ENCODE results near the gene UCN. TPM values are rescaled to one million over a fixed set of nuclear protein-coding genes. Genes with fewer than 3 reads are reported as not detected.
A peak's percentile ranks its signal among the peaks of the same experiment; 100 is the strongest.

The UCN gene
- total RNA-seq, 4 donors from 2014 or later: 2.3 to 5.2 TPM; not detected in 2

DNA sequence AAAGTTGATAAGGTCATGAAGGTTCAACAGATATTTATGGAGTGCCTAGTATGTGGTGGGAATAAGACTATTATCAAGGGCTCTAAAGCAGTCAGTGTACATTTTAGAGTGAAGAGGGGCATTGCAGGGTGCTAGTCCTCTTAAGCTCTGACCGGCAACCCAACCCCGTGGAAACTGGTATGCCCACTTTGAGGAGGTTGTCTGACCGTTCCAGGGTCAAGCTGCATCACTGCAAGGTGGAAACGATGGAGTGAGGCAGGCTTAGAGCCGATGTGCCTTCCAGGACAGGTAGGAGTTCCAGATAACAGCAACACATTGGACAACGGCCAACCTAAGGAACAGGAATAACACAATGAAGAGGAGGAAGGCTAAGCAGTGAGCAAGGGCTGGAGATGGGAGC, 1.4 kb upstream of the UCN start:
- Histone ChIP-seq H3K36me3 (peaks cover 0 to 7% (median 0%) of the 10 kb centered on the region in 3 donors), H3K9me3 (no peaks in the 10 kb centered on the region), H3K4me1 (peaks cover 0 to 26% (median 9%) of the 10 kb centered on the region in 4 donors), H3K27ac (no peak overlapping the region), H3K27me3 (peaks cover 0 to 25% of the 10 kb centered on the region in 2 donors), H3K4me3 (no peak overlapping the region)
- TF ChIP-seq POLR2A (IDR thresholded peaks at IDR 0.05): no peak
- DNase-seq: no peak

DNA sequence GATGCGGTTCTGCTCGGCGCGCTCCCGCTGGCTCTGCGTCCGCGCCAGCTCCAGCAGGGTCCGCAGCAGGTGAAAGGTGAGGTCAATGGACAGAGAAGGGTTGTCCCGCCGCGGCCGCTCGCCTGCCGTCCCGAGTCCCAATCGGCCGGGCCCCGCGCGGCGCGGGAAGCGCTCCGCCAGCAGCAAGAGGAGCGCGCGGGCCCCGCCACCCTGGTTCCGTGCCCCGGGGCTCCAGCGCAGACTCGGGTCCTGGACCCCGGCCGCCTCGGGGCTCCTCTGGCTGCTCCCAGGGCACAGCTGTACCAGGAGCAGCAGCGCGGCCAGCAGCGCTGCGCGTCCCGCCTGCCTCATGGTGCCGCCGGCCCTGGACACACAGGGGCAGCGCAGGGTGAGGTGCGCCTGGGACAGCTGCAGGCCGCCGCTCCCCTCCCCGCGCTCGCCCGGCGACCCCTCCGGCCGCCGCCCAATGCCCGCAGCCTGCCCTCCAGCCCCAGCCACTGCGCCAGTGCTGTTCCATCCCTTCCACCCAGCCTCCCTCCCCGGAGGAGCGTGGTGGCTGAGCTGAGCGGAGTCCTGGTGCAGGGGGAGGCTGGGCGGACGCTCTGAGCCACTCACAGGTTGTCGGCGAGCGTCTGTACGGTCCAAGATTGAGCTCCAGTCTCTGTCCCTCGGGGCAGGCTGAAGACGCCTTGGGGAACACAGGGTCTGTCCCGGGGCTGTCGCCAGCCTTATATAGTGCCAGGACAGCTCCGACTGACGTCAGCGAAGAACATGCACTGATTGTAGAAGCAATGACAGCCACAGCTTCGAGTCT, 493 bp downstream of the UCN start:
- Histone ChIP-seq H3K27ac (no peak overlapping the region), H3K27me3 (peaks cover 0 to 25% of the 10 kb centered on the region in 2 donors), H3K36me3 (peaks cover 0 to 7% (median 0%) of the 10 kb centered on the region in 3 donors), H3K4me3 (no peak overlapping the region), H3K9me3 (no peaks in the 10 kb centered on the region), H3K4me1 (peaks cover 0 to 26% (median 9%) of the 10 kb centered on the region in 4 donors)
- no peak for DNase-seq
- TF ChIP-seq POLR2A (IDR thresholded peaks at IDR 0.05): no peak
- TF ChIP-seq, protein P1, sequence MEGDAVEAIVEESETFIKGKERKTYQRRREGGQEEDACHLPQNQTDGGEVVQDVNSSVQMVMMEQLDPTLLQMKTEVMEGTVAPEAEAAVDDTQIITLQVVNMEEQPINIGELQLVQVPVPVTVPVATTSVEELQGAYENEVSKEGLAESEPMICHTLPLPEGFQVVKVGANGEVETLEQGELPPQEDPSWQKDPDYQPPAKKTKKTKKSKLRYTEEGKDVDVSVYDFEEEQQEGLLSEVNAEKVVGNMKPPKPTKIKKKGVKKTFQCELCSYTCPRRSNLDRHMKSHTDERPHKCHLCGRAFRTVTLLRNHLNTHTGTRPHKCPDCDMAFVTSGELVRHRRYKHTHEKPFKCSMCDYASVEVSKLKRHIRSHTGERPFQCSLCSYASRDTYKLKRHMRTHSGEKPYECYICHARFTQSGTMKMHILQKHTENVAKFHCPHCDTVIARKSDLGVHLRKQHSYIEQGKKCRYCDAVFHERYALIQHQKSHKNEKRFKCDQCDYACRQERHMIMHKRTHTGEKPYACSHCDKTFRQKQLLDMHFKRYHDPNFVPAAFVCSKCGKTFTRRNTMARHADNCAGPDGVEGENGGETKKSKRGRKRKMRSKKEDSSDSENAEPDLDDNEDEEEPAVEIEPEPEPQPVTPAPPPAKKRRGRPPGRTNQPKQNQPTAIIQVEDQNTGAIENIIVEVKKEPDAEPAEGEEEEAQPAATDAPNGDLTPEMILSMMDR (IDR thresholded peaks at IDR 0.05): no peak

DNA sequence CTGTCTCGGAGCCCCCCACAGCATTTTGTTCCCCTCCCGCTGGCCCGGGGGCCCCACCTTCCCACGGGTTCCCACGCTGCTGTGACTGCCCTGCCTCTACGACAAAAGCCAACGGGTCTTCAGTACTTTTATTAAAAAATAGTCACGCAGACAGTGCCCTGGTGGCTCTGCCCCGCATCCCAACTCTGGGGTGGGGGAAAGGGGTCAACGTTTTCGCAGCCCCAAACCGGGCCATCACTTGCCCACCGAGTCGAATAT, 1.0 kb downstream of the UCN start:
- Histone ChIP-seq H3K9me3 (no peaks in the 10 kb centered on the region), H3K36me3 (peaks cover 0 to 7% (median 0%) of the 10 kb centered on the region in 3 donors), H3K4me1 (peaks cover 0 to 26% (median 9%) of the 10 kb centered on the region in 4 donors), H3K27me3 (peaks cover 0 to 25% of the 10 kb centered on the region in 2 donors), H3K4me3 (no peak overlapping the region), H3K27ac (no peak overlapping the region)
- DNase-seq: no peak
- TF ChIP-seq, protein P1 (IDR thresholded peaks at IDR 0.05): no peak
- TF ChIP-seq POLR2A (IDR thresholded peaks at IDR 0.05): no peak

DNA sequence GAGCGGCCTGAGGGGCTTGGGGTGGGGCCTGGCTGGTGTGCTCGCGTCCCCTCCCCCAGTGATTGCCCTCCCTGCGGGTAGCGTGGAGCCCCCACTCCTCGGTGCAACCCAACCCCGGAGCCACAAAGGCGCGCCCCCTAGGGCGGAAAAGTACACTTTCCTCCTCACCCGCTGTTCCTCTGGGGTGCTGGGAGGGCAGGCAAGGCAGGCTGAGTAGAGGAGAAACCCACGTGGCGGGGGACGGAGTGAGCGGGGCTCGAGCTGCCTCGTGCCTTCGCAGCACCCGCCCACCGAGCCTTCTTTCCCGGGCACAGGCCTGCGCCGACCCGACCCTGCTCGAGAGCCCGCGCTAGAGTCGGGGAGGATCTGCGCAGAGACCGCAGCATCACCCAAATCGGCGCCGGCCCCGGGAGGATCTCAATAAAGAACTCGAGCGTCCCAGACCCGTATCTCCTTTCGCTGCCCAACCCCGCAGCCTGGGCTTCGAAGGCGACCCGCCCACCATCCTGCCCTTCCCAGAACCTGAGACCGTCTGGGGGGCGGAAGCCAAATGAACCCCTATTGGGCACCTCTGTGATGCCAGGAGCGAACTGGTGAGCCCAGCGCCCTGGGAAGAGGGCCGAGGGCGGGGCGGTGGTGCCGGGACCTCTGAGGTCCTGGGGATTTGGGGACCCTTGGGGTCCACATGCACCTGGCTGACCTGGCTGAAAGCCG, 1.5 kb downstream of the UCN start:
- peaks cover 0 to 7% (median 0%) of the 10 kb centered on the region in 3 donors for H3K36me3 ChIP-seq
- DNase-seq: no peak
- H3K9me3 ChIP-seq: no peaks in the 10 kb centered on the region
- no peak overlapping the region for H3K27ac ChIP-seq
- H3K4me3 ChIP-seq: peak overlapping the region in 3 of 4 donors; percentile 5 to 25 (median 20)
- peaks cover 0 to 25% of the 10 kb centered on the region in 2 donors for H3K27me3 ChIP-seq
- no peak for TF ChIP-seq POLR2A (IDR thresholded peaks at IDR 0.05)
- TF ChIP-seq, protein P1 (IDR thresholded peaks at IDR 0.05): no peak
- peaks cover 0 to 26% (median 9%) of the 10 kb centered on the region in 4 donors for H3K4me1 ChIP-seq

DNA sequence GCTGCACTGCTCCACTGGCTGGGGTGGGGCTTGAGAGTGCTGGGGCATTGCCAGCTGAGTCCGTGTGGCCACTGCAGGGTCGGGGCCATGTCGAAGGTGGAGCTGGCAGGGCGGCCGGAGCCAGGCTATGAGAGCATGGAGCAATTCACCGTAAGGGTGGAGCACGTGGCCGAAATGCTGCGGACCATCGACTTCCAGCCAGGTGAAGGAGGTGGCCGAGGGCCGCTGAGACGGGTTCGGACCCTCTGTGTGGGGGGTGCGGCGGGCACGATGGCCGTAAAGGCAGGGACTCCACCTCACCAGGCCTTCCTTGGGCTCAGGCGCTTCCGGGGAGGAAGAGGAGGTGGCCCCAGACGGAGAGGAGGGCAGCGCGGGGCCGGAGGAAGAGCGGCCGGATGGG, 2.1 kb downstream of the UCN start:
- H3K27me3 ChIP-seq: peaks cover 0 to 25% of the 10 kb centered on the region in 2 donors
- H3K27ac ChIP-seq: no peak overlapping the region
- TF ChIP-seq, protein P1 (IDR thresholded peaks at IDR 0.05): no peak
- no peak for TF ChIP-seq POLR2A (IDR thresholded peaks at IDR 0.05)
- H3K4me3 ChIP-seq: peak overlapping the region in 2 of 4 donors; percentile 5 to 25
- H3K36me3 ChIP-seq: peaks cover 0 to 7% (median 0%) of the 10 kb centered on the region in 3 donors
- H3K4me1 ChIP-seq: peaks cover 0 to 26% (median 9%) of the 10 kb centered on the region in 4 donors
- no peaks in the 10 kb centered on the region for H3K9me3 ChIP-seq
- no peak for DNase-seq

DNA sequence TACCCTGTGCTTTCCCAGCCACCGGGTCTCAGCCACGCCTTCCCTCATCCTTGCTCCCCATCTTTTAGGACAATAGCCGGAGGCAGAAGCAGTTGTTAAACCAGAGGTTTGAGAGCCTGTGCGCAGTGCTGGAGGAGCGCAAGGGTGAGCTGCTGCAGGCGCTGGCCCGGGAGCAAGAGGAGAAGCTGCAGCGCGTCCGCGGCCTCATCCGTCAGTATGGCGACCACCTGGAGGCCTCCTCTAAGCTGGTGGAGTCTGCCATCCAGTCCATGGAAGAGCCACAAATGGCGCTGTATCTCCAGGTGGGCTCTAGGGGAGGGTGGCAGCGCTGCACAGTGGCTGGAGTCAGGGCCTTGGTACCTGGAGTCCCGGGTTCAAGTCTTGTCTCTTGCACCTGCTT, 2.7 kb downstream of the UCN start:
- H3K4me3 ChIP-seq: no peak overlapping the region
- H3K9me3 ChIP-seq: no peaks in the 10 kb centered on the region
- H3K27me3 ChIP-seq: peaks cover 0 to 25% of the 10 kb centered on the region in 2 donors
- TF ChIP-seq POLR2A (IDR thresholded peaks at IDR 0.05): no peak
- TF ChIP-seq, protein P1 (IDR thresholded peaks at IDR 0.05): no peak
- peaks cover 0 to 26% (median 9%) of the 10 kb centered on the region in 4 donors for H3K4me1 ChIP-seq
- peaks cover 0 to 7% (median 0%) of the 10 kb centered on the region in 3 donors for H3K36me3 ChIP-seq
- DNase-seq: no peak
- H3K27ac ChIP-seq: no peak overlapping the region
